ENCODE data around the gene CNTN4.

The CNTN4 gene

DNA sequence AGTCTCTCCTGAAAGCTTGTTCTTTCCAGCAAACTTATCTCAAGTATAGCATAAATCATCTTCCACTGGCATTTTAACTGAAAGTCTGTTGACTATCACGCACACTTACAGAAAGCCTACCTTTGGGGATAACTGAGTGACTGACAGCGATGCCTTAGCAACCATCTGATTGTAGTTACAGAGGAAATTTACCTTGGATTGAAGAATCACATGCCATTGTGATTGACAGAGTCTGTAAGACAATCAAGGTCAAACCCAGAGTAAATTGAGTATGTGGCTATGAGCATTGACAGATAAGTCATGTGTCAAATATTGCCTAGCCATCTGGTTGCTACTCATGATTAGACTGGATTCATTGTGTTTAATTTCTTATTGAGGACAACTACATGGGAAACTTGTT is 82.0 kb downstream of the CNTN4 start:
- H3K4me3 ChIP-seq (ENCODE audit: low read depth, low read length) = no peak overlapping the region
- TF ChIP-seq, protein P1, sequence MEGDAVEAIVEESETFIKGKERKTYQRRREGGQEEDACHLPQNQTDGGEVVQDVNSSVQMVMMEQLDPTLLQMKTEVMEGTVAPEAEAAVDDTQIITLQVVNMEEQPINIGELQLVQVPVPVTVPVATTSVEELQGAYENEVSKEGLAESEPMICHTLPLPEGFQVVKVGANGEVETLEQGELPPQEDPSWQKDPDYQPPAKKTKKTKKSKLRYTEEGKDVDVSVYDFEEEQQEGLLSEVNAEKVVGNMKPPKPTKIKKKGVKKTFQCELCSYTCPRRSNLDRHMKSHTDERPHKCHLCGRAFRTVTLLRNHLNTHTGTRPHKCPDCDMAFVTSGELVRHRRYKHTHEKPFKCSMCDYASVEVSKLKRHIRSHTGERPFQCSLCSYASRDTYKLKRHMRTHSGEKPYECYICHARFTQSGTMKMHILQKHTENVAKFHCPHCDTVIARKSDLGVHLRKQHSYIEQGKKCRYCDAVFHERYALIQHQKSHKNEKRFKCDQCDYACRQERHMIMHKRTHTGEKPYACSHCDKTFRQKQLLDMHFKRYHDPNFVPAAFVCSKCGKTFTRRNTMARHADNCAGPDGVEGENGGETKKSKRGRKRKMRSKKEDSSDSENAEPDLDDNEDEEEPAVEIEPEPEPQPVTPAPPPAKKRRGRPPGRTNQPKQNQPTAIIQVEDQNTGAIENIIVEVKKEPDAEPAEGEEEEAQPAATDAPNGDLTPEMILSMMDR (IDR thresholded peaks at IDR 0.05; ENCODE audit: low read depth, low read length) = no peak

DNA sequence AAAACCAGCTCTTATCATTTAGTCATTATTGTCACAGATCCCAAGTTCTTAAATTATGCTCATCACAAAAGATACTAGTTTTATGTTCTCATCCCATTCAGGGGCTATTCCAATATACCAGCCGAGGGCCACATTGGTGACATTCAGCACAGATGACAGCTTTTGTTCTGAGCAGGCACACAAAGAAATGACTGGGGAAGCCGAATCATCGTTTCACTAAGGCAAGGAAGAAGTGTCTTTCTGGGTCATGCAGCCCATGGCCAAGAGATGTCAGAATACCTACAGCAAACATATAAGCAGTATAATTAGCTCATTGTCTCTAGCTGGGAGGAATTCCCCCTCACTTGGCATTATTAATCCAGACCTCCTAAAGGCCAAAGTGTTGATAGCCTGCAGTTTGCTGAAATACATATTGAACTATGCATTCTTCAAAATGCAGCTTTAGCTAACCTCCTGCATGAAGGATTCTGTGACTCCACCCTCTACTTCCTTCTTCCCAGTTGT is 100.2 kb downstream of the CNTN4 start:
- H3K4me3 ChIP-seq (ENCODE audit: low read depth, low read length) = no peak overlapping the region
- TF ChIP-seq, protein P1 (IDR thresholded peaks at IDR 0.05; ENCODE audit: low read depth, low read length) = no peak

GRCh38 chr3:2204054-2204453 is 105.4 kb downstream of the CNTN4 start:
- H3K4me3 ChIP-seq (ENCODE audit: low read depth, low read length) = no peak overlapping the region
- TF ChIP-seq, protein P1 (IDR thresholded peaks at IDR 0.05; ENCODE audit: low read depth, low read length) = no peak

- TF ChIP-seq, protein P1 (IDR thresholded peaks at IDR 0.05; ENCODE audit: low read depth, low read length) = no peak
- no peak overlapping the region for H3K4me3 ChIP-seq (ENCODE audit: low read depth, low read length)
Measured at GRCh38 chr3:2205692-2206091, 107.0 kb downstream of the CNTN4 start.

DNA sequence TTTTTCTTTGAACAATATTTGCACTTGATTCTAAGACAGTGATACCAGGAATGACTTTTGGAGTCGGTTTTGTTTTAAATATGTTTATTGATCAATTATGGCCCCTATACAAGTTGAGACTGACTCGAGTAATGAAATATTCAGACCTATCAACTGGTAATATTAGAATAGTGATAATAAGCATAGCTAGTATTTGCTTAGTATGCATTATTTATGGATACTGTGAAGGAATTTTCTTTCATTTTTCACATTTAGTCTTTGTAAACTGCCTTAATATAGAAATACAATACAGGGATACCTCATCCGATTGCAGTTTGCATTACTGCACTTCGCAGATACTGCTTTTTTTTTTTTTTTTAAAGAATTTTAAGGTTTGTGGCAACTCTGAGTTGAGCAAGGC is 107.9 kb downstream of the CNTN4 start:
- TF ChIP-seq, protein P1 (IDR thresholded peaks at IDR 0.05; ENCODE audit: low read depth, low read length) = no peak

DNA sequence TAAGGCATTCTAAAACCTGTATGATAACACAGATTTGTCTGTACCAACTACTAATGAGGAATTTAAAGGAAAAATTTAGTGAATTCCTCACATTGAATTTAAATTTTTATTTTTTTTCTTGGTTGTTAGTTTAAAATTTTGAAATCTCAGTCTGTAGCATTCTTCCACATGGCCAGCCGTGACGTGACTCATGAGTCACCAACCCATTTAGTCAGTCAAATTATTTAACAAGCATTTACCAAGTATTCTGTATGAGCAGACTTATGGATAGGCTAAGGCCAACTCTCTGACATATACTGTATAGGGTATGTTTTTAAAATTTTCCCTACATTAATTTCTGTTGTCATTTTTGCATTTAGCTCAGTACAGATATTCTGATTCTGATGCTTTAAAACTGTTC is 112.9 kb downstream of the CNTN4 start:
- no peak overlapping the region for H3K4me3 ChIP-seq (ENCODE audit: low read depth, low read length)
- TF ChIP-seq, protein P1 (IDR thresholded peaks at IDR 0.05; ENCODE audit: low read depth, low read length) = no peak

More for the DNA sequence above, 107.9 kb downstream of the CNTN4 start:
- no peak overlapping the region for H3K4me3 ChIP-seq (ENCODE audit: low read depth, low read length)

GRCh38 chr3:2212206-2212605 is 113.5 kb downstream of the CNTN4 start:
- H3K4me3 ChIP-seq (ENCODE audit: low read depth, low read length) = no peak overlapping the region
- TF ChIP-seq, protein P1 (IDR thresholded peaks at IDR 0.05; ENCODE audit: low read depth, low read length) = no peak

Measured in WI38 (cell line).